ENCODE results near the gene SUGP1.
"Not testable (repeated sequence)": the region's sequence is repeated elsewhere in the genome, so short reads cannot be mapped to it uniquely, and the experiment has no call there.

Gene SUGP1
- total RNA-seq = 40.9 to 54.1 reads per million in 2 experiments

- peak; percentile 89 for DNase-seq (ENCODE audit: low read depth)
Measured at GRCh38 chr19:19320361-19321140, at the start of gene SUGP1, which contains the start of gene MAU2. Gene SUGP1 (minus strand): TSS chr19:19320509. CDS start chr19:19320496, 13 bp downstream. Gene MAU2 (plus strand): TSS chr19:19320829. CDS start chr19:19320860, 31 bp downstream.

- DNase-seq (ENCODE audit: low read depth) = no peak
Measured at GRCh38 chr19:19368087-19368486, 47.8 kb upstream of the SUGP1 start.

GRCh38 chr19:19366434-19367396, 46.4 kb upstream of the SUGP1 start:
- peak; percentile 46 for DNase-seq (ENCODE audit: low read depth)

GRCh38 chr19:19362075-19362474, 41.8 kb upstream of the SUGP1 start:
- no peak for DNase-seq (ENCODE audit: low read depth)

GRCh38 chr19:19361075-19361594, 40.8 kb upstream of the SUGP1 start:
- DNase-seq (ENCODE audit: low read depth) = peak; percentile 49

GRCh38 chr19:19356901-19357566, 36.7 kb upstream of the SUGP1 start:
- DNase-seq (ENCODE audit: low read depth) = no peak

- DNase-seq (ENCODE audit: low read depth) = no peak
Measured at GRCh38 chr19:19356500-19356899, 36.2 kb upstream of the SUGP1 start.

GRCh38 chr19:19355606-19356139, 35.4 kb upstream of the SUGP1 start:
- DNase-seq (ENCODE audit: low read depth) = no peak

GRCh38 chr19:19354932-19355331, 34.6 kb upstream of the SUGP1 start:
- DNase-seq (ENCODE audit: low read depth) = no peak

GRCh38 chr19:19354007-19354406, 33.7 kb upstream of the SUGP1 start:
- no peak for DNase-seq (ENCODE audit: low read depth)

- DNase-seq (ENCODE audit: low read depth) = no peak
Measured at GRCh38 chr19:19352823-19353222, 32.5 kb upstream of the SUGP1 start.

- DNase-seq (ENCODE audit: low read depth) = not testable (repeated sequence)
Measured at GRCh38 chr19:19350756-19351155, 30.4 kb upstream of the SUGP1 start.

GRCh38 chr19:19349365-19349764, 29.1 kb upstream of the SUGP1 start:
- no peak for DNase-seq (ENCODE audit: low read depth)

GRCh38 chr19:19348266-19348665, 28.0 kb upstream of the SUGP1 start:
- DNase-seq (ENCODE audit: low read depth) = no peak

- no peak for DNase-seq (ENCODE audit: low read depth)
Measured at GRCh38 chr19:19347401-19348110, 27.2 kb upstream of the SUGP1 start.

- DNase-seq (ENCODE audit: low read depth) = no peak
Measured at GRCh38 chr19:19345970-19346369, 25.7 kb upstream of the SUGP1 start.

GRCh38 chr19:19345232-19345631, 24.9 kb upstream of the SUGP1 start:
- DNase-seq (ENCODE audit: low read depth) = no peak

- DNase-seq (ENCODE audit: low read depth) = no peak
Measured at GRCh38 chr19:19343762-19344161, 23.5 kb upstream of the SUGP1 start.

GRCh38 chr19:19343016-19343362, 22.7 kb upstream of the SUGP1 start:
- DNase-seq (ENCODE audit: low read depth) = no peak

- DNase-seq (ENCODE audit: low read depth) = no peak
Measured at GRCh38 chr19:19342086-19343015, 22.0 kb upstream of the SUGP1 start.

All from T follicular helper cell (primary cell).